Fibroblast of skin of abdomen (primary cell): ENCODE results near the gene NF2.
"Not testable (repeated sequence)": the region's sequence is repeated elsewhere in the genome, so short reads cannot be mapped to it uniquely, and the experiment has no call there.

Experiments used
- DNase-seq: peaks from one replicate; pipeline ENCODE4 v3.0.0-alpha.2; 2013

Gene NF2

GRCh38 chr22:29597871-29598683, 5.4 kb upstream of the NF2 start:
- DNase-seq = not testable (repeated sequence)

- DNase-seq = no peak
Observed at GRCh38 chr22:29598684-29599020, 4.8 kb upstream of the NF2 start.

DNA sequence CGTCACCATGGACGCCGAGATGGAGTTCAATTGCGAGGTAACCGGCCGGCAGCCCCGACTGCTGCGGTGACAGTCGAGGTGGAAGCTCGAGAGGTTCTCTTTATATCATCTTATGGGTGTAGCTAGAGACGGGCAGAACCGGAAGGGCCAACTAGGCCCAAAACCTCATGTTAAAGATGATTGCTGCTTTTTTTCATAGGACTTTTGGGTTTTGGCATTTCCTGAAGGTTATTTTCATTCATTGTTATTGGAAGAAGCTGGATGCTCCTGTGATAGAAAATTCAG, 585 bp downstream of the NF2 start:
- no peak for DNase-seq

DNA sequence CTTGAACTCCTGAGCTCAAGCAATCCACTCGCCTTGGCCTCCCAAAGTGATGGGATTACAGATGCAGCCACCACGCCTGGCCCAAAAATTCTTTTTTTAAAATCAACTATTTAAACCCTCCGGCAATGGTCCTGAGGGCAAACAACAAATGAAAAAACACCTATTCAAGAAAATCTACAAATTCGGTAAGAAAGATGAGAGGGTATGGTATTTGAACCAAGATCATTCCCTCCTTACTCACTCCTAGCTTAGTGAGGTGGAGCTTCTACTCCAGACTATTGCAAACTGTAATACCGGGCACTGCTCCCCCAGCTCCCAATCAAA, 2.1 kb downstream of the NF2 start:
- no peak for DNase-seq

DNA sequence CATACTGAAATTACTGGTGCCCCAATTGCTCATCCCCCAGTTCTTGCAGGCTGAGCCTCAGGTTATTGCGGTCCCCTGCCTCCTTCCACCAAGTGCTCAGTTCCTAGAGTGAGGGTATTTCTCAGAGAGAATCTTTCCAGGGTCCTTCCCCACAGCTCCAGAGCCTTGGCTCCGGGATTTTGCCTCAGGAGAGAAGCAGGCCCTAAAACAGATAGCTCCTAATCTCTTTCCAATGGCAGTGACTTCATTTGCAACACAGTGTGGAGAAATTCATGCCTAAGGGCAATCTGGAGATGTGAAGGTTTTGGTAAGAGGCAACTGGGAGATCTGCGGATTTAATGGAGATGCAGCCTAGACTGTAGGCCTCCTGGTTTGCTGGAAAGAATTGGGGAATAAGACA, 2.9 kb downstream of the NF2 start:
- DNase-seq = no peak

GRCh38 chr22:29607426-29607825, 4.0 kb downstream of the NF2 start:
- no peak for DNase-seq

DNA sequence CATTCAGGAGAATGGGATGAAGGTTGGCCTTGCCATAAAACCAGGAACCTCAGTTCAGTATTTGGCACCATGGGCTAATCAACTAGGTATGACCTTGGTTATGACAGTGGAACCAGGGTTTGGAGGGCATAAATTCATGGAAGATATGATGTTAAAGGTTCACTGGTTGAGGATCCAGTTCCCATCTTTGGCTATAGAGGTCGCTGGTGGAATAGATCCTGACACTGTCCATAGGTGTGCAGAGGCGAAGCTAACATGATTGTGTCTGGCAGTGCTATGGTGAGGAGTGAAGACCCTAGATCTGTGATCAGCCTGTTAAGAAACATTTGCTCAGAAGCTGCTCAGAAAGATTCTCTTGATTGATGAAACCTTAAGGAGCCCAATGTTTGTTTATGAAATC, 5.7 kb downstream of the NF2 start:
- DNase-seq = no peak

DNA sequence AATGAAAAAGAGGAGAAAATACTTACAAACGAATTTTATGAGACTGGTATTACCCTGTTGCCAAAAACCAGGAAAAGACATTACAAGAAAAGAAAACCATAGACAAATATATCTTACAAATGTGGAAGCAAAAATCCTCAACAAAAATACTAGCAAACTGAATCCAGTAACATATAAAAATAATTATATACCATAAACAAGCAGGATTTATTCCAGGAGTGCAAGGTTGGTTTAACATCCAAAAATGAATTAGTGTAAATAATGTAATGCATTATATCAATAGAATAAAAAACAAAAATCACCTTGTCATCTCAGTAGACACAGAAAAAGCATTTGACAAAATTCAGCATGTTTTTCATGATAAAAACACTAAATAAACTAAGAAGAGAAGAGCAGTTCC, 7.3 kb downstream of the NF2 start:
- DNase-seq = no peak

DNA sequence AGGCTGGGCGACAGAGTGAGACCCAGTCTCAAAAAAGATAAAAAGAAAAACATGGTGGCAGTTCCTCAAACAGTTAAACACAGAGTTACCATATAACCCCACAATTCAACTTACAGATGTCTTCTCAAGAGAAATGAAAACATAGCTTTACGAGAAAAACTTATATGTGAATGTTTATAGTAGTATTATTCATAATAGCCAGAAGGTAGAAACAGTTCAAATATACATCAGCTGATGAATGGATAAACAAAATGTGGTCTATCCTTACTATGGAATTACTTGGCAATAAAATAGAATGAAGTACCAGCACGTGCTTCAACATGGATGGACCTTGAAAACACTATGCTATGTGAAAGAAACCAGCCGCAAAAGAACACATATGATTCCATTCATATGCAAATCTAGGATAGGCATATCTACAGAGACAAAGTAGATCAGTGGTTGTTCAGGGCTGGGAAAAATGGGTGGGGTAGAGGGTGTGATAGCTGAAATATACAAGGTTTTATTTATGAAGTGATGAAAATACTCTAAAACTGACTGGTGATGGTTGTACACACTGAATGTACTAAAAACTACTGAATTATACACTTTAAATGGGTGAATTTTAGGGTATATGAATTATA, 12.4 kb downstream of the NF2 start:
- no peak for DNase-seq

DNA sequence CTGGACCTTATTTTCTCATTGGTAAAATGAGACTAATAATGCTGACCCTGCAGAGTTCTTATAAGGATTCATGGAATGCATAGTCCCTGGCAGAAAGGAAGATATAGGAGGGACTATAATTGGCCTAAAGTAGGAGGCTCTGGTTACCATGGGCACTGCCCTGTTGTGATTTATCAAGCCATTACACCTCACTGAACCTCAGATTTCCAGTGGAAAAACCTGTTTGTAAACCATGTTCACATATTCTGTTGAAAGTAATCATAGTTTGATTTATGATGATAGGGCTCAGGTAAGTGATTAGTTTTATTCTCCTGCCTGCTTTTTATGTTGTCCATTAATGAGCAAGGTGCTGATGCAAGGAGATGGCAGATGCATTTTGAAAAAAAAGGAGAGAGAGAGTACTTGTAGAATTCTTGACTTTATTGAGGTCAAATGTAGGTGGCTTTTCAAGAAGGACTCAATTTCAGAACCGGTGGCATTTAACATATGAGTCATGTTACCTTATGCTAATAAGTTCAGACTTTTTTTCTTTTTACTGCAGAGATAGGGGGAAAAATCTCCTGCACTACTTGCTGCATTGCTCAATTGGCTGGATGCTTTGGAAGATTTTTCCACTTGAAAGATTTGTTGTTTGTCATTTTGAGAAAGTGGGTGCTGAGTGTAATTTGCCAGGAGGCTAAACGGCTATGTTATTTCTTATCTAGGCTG, 14.6 kb downstream of the NF2 start:
- DNase-seq = peak; percentile 51

GRCh38 chr22:29621761-29622526, 18.5 kb downstream of the NF2 start:
- peak; percentile 98 for DNase-seq

DNA sequence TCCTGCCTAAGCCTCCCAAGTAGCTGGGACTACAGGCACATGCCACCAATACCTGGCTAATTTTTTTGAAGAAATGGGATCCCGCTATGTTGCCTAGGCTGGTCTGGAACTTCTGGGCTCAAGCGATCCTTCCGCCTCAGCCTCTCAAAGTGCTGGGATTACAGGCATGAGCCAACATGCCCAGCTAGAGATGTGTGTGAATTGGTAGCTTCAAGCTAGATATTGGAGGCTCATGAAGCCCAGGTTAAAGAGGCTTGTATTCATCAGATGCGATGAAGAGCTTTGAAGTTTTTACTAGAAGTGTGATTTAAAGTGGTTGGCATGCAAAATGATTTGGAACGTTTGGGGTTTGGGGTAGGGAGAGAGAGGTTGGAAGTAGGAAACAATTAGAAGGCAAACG, 19.6 kb downstream of the NF2 start:
- no peak for DNase-seq

GRCh38 chr22:29623553-29624169, 20.2 kb downstream of the NF2 start:
- DNase-seq = no peak

GRCh38 chr22:29625090-29625825, 21.8 kb downstream of the NF2 start:
- peak; percentile 85 for DNase-seq

DNA sequence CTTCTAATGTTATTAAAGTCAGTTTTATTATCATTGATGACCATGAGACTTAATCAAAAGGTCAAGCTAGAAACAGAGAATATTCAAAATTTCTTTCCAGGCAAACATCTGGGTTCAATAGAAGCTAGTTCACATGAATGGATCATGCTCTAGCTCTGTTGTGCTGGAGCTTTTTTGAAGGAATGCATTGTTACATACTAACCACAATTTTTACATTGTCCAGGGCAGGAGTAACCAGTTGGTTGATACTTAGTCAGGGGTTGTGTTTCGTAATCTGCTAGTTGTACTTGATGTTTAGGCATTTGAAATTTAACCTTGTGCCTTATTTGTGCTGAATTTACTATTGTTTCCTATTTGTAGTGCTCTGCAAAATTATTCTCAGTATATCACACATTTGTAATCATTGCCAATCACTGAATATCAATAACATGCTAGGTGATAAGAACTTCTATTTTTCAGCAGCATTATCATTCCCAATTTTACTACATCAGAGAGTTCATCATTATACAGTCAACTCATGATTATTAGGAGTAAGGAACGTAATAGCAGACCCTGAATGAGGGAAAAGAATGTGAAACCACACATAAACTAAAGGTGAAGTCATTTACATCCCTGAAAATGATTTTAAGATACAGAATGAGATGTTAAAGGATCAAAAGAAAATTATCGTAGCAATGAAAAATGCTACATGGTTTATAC, 23.2 kb downstream of the NF2 start:
- peak; percentile 91 for DNase-seq

DNA sequence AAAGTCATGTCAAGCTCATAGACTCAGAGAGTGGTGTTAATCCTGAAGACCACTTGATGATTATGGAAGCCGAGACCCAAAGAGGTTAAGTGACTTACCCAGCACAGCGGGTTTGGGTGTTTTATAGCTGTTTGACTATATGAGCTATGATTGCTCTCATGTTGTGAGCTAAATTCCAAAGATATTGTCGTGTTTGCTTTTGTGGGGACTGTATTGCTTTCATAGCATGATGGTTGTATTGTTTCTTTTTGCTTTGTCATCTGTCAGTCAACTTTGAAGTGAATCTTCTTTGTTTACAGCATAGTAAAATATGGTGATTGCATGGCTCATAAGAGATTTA, 23.7 kb downstream of the NF2 start:
- DNase-seq = no peak

DNA sequence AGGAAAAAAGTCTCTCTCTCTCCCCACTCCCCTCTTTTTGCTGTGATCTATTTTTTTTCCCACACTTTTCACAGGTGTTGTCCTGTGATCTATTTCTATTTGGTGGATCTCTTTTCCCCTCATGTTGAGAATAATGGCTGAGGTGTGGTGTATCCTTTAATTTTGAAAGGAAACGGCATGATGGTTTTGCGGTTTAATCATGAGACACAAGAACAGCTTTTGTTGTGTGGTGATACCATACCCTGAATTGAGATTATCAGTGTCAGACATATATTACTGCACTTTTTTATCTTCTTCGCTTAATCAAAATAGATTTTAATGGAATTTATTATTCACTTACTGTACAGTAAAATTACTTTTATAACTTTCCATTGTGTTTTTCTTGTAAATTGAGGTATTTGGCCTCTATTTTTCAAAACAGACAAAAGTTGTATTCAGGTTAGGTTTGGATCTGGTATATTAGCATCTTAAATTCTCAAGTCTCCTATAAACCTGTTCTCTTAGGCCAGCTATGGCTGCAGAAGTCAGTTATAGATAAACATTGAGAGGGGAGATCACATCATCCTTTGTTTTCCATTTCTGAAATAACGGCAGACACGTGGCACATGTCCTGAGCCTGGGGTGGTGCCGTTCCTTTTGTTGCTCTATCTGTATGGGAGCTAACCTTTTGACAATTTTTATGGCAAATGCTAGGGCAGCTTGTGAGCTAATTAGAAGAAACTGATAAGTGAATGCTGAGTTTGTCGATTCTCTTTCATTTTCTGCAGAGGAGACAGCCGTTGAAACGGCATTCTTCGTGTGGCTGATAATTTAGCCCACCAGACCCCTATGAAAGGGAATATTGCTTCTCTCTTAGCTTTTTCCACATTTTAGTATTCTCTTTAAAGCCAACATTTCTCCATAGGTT, 25.8 kb downstream of the NF2 start:
- no peak for DNase-seq

GRCh38 chr22:29629903-29630516, 26.6 kb downstream of the NF2 start:
- DNase-seq = no peak

DNA sequence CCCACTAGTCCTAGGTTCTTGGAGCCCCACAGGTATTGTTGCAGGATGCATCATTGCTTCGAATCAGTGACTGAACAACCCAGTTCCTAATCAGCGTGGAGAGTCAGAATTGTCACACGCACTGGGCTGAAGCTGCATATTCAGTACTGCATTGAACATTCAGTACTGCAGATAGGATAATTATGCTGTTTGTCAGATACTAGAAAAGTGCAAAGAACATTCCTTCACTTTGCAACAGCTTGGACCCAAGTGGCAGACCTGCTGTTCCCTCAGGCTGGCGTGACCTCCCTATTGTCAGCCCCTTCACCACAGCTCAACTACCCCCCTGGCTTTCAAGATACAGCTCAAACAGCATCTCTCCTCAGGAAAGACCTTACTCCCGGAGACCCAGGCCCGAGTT, 27.6 kb downstream of the NF2 start:
- no peak for DNase-seq

GRCh38 chr22:29631725-29632124, 28.3 kb downstream of the NF2 start:
- no peak for DNase-seq
